Calu3 (cell line): ENCODE measurements around the gene KIF25. TPM values are rescaled to one million over a fixed set of nuclear protein-coding genes. Genes with fewer than 3 reads are reported as not detected.
"Not testable (repeated sequence)": the region's sequence is repeated elsewhere in the genome, so short reads cannot be mapped to it uniquely, and the experiment has no call there.

Source experiments
- BruUV-seq: library from RNA; stranded (reverse); fragments of 400-500 nt; replicated peaks from 2 replicates; lab custom pipeline; 2021; lab: Mats Ljungman, UMichigan
- CTCF ChIA-PET: fragments of 300-600 bp; sonication (Branson Sonifier 250); formaldehyde crosslinking; loops from one replicate; lab custom pipeline; 2022; ENCODE audit warnings: antibody characterized with exemption; lab: Charles Lee
- DNase-seq: peaks from one replicate; pipeline ENCODE4 v3.0.0; 2022
- H3K27ac Mint-ChIP-seq: one replicate; pipeline ENCODE4 v1.8.0; 2022; ENCODE audit warnings: mixed read lengths; ENCODE audit not compliant: unreplicated experiment
- H3K27me3 Mint-ChIP-seq: one replicate; pipeline ENCODE4 v1.8.0; 2022; ENCODE audit warnings: mixed read lengths; ENCODE audit not compliant: unreplicated experiment
- H3K36me3 Mint-ChIP-seq: one replicate; pipeline ENCODE4 v1.8.0; 2022; ENCODE audit warnings: mild to moderate bottlenecking, moderate library complexity, mixed read lengths; ENCODE audit not compliant: insufficient read depth, unreplicated experiment
- H3K4me1 Mint-ChIP-seq: one replicate; pipeline ENCODE4 v1.8.0; 2022; ENCODE audit warnings: mild to moderate bottlenecking, low read depth, mixed read lengths; ENCODE audit not compliant: unreplicated experiment
- H3K4me3 Mint-ChIP-seq: one replicate; pipeline ENCODE4 v1.8.0; 2022; ENCODE audit warnings: mild to moderate bottlenecking, low read depth, moderate library complexity, mixed read lengths; ENCODE audit not compliant: unreplicated experiment
- H3K9me3 Mint-ChIP-seq: one replicate; pipeline ENCODE4 v1.8.0; 2022; ENCODE audit warnings: low read depth, mixed read lengths; ENCODE audit not compliant: unreplicated experiment
- CTCF ChIP-seq: fragments of 200-600 bp; IDR thresholded peaks from one replicate; pipeline ENCODE4 v1.8.0; 2022; ENCODE audit warnings: antibody characterized with exemption; ENCODE audit not compliant: unreplicated experiment
- intact Hi-C: fragments of 100-400 bp; cut with micrococcal nuclease; formaldehyde crosslinking; loops from one replicate; pipeline ENCODE4 v1.10.0; 2022; ENCODE audit not compliant: unreplicated experiment
- total RNA-seq: library from RNA; stranded (reverse); gene quantifications from 2 replicates; pipeline ENCODE4 v1.2.3, GENCODE V29; 2022

KIF25 gene
- total RNA-seq, 1 experiment from 2014 or later = not detected

DNA sequence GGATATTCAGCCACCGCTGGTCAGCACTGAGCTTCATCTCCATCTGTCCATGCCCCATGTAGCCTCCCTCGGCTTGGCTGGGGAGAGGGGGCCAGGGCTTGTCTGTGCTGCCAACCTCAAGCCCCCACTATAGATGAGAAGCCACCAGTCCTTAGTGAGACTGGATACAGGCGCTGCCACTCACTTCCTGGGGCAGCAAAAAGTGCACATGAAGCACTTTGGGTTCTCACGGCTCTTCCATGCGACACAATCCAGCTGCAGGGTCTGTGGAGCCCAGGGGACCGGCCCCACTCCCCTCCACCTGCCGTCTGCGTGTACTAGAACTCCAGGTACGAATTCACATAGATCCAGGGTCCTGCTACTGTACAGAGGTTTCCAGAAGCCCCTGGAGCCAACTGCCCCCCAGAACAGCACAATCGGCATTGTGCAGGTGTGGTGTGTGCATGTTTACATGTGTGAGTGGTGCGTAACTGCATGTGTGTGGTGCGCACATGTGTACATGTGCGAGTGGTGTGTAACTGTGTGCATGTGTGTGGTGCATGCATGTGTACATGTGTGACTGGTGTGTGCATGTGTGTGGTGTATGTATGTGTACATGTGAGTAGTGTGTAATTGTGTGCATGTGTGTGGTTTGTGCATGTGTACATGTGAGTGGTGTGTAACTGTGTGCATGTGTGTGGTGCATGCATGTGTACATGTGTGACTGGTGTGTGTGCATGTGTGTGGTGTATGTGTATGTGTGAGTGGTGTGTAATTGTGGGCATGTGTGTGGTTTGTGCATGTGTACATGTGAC is 76.7 kb downstream of the KIF25 start:
- intact Hi-C loops = no loop called here
- Mint-ChIP-seq H3K36me3 (no peaks in the 10 kb centered on the region), H3K4me3 (no peak overlapping the region), H3K27ac (no peak overlapping the region), H3K27me3 (peaks cover 71% of the 10 kb centered on the region), H3K4me1 (no peaks in the 10 kb centered on the region), H3K9me3 (no peaks in the 10 kb centered on the region)
- TF ChIP-seq CTCF = no peak
- CTCF ChIA-PET = no interaction called here
- no TSS peak for BruUV-seq
- no peak for DNase-seq

DNA sequence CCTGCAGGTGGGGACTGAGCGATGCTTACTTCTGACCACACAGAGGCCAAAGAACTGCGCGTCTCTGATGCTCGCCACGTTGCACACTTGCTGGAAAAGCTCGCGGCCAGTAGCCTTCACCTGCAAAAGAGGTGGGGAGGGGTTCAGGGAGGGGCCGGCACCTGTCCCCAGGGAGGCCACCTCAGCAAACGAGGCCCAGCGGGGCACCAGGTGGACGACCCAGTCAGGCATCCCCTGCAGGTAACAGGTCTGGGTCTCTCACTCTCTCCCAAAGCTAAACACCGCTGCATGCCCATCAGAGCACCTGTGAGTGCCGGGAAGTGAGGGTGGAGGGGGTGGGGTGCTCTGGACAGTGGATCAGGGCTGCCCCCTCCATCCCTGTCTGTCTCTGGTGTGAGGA is 77.7 kb downstream of the KIF25 start:
- H3K36me3 Mint-ChIP-seq = no peaks in the 10 kb centered on the region
- no peaks in the 10 kb centered on the region for H3K9me3 Mint-ChIP-seq
- TF ChIP-seq CTCF = no peak
- H3K27me3 Mint-ChIP-seq = peaks cover 71% of the 10 kb centered on the region
- BruUV-seq = no TSS peak
- H3K27ac Mint-ChIP-seq = no peak overlapping the region
- no peaks in the 10 kb centered on the region for H3K4me1 Mint-ChIP-seq
- intact Hi-C loops = no loop called here
- CTCF ChIA-PET = no interaction called here
- no peak overlapping the region for H3K4me3 Mint-ChIP-seq
- no peak for DNase-seq

DNA sequence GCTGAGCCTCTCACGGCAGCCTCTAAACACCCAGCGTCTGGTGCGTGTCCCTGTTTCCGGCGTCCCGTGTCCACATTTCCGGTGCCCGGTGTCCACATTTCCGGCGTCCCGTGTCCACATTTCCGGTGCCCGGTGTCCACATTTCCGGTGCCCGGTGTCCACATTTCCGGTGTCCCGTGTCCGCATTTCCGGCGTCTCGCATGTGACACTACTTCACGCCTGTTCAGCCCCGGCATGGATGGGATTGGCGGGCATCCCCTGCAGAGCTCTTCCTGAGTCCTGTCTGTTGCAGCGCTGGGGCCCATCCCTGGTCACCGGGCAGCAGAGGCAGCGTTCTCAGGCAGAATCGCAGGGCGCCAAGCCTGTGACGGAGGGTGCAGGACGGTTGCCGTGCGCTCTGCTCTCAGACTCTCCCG is 78.3 kb downstream of the KIF25 start:
- Mint-ChIP-seq H3K36me3 (no peaks in the 10 kb centered on the region), H3K27me3 (peaks cover 71% of the 10 kb centered on the region), H3K4me1 (no peaks in the 10 kb centered on the region), H3K4me3 (no peak overlapping the region), H3K9me3 (no peaks in the 10 kb centered on the region), H3K27ac (no peak overlapping the region)
- TF ChIP-seq CTCF = no peak
- BruUV-seq = no TSS peak
- CTCF ChIA-PET = no interaction called here
- DNase-seq = no peak
- intact Hi-C loops = no loop called here

- H3K27ac Mint-ChIP-seq, DNase-seq, BruUV-seq, H3K9me3 Mint-ChIP-seq, H3K4me1 Mint-ChIP-seq, H3K36me3 Mint-ChIP-seq, intact Hi-C loops, H3K4me3 Mint-ChIP-seq, CTCF ChIA-PET: not testable (repeated sequence)
- H3K27me3 Mint-ChIP-seq = peaks cover 71% of the 10 kb centered on the region
Observed at GRCh38 chr6:168077401-168077800, 79.9 kb downstream of the KIF25 start.
